ENCODE data around the gene MYOZ2. TPM values are rescaled to one million over a fixed set of nuclear protein-coding genes. Genes with fewer than 3 reads are reported as not detected.
"Not testable (repeated sequence)": the region's sequence is repeated elsewhere in the genome, so short reads cannot be mapped to it uniquely, and the experiment has no call there.

The MYOZ2 gene
- total RNA-seq, 2 experiments from 2014 or later = not detected

GRCh38 chr4:119139822-119140252, 4.2 kb downstream of the MYOZ2 start:
- ChIA-PET POLR2A (interaction anchor here (0.6 to 1.7 kb wide), 4 partner anchors 8 to 160 kb away, joined by 3 to 15 read pairs (median 3); partner anchors contain the start of gene USP53), CTCF (interaction anchor here (1.1 kb wide), 1 partner anchor 10 kb away, joined by 3 read pairs; no protein-coding TSS in a partner anchor)
- Histone ChIP-seq H3K27ac (ENCODE audit: low read depth in 1 of 2, low read length in 2 of 2) (peak overlapping the region in 1 of 2 donors; percentile 42), H3K36me3 (ENCODE audit: insufficient read depth, low read length) (no peaks in the 10 kb centered on the region), H3K9me3 (ENCODE audit: control insufficient read depth in 1 of 2, insufficient read depth in 1 of 2, low read length in 2 of 2) (no peaks in the 10 kb centered on the region), H3K4me1 (ENCODE audit: insufficient read depth, low read length) (peaks cover 8% of the 10 kb centered on the region), H3K4me3 (ENCODE audit: low read length) (peak overlapping the region; percentile 13), H3K27me3 (ENCODE audit: control insufficient read depth in 1 of 2, insufficient read depth in 2 of 2, low read length in 2 of 2) (no peaks in the 10 kb centered on the region)
- intact Hi-C loops (cut with DNase I, micrococcal nuclease) = no loop called here
- Mint-ChIP-seq H3K9me3 (no peaks in the 10 kb centered on the region), H3K27me3 (no peaks in the 10 kb centered on the region), H3K4me1 (ENCODE audit: low read depth) (peaks cover 36% of the 10 kb centered on the region), H3K27ac (peak overlapping the region; percentile 71), H3K4me3 (peak overlapping the region; percentile 68), H3K36me3 (ENCODE audit: low read depth) (no peaks in the 10 kb centered on the region)
- TF ChIP-seq CTCF (IDR thresholded peaks at IDR 0.05) = no peak
- peak; percentile 43 for ATAC-seq (ENCODE audit: poor library complexity)
- peak in 4 of 14 experiments; percentile 14 to 46 (median 16) for DNase-seq

GRCh38 chr4:119141283-119141682, 5.7 kb downstream of the MYOZ2 start:
- H3K4me3 ChIP-seq (ENCODE audit: low read length); H3K4me3 Mint-ChIP-seq; H3K36me3 ChIP-seq (ENCODE audit: insufficient read depth, low read length); H3K27ac ChIP-seq (ENCODE audit: low read depth in 1 of 2, low read length in 2 of 2); CTCF ChIA-PET; POLR2A ChIA-PET; H3K4me1 ChIP-seq (ENCODE audit: insufficient read depth, low read length); H3K36me3 Mint-ChIP-seq (ENCODE audit: low read depth); intact Hi-C loops (cut with DNase I, micrococcal nuclease); H3K27ac Mint-ChIP-seq; H3K27me3 ChIP-seq (ENCODE audit: control insufficient read depth in 1 of 2, insufficient read depth in 2 of 2, low read length in 2 of 2); DNase-seq; H3K27me3 Mint-ChIP-seq; ATAC-seq (ENCODE audit: poor library complexity); H3K9me3 ChIP-seq (ENCODE audit: control insufficient read depth in 1 of 2, insufficient read depth in 1 of 2, low read length in 2 of 2); H3K9me3 Mint-ChIP-seq: not testable (repeated sequence)
- peaks cover 36% of the 10 kb centered on the region for H3K4me1 Mint-ChIP-seq (ENCODE audit: low read depth)

GRCh38 chr4:119142833-119143232, 7.2 kb downstream of the MYOZ2 start:
- intact Hi-C loops (cut with DNase I, micrococcal nuclease) = no loop called here
- Mint-ChIP-seq H3K36me3 (ENCODE audit: low read depth) (no peaks in the 10 kb centered on the region), H3K27me3 (no peaks in the 10 kb centered on the region), H3K9me3 (no peaks in the 10 kb centered on the region), H3K4me3 (no peak overlapping the region), H3K4me1 (ENCODE audit: low read depth) (peaks cover 28% of the 10 kb centered on the region), H3K27ac (no peak overlapping the region)
- POLR2A ChIA-PET = no interaction called here
- ATAC-seq (ENCODE audit: poor library complexity) = no peak
- Histone ChIP-seq H3K27ac (ENCODE audit: low read depth in 1 of 2, low read length in 2 of 2) (no peak overlapping the region), H3K27me3 (ENCODE audit: control insufficient read depth in 1 of 2, insufficient read depth in 2 of 2, low read length in 2 of 2) (no peaks in the 10 kb centered on the region), H3K9me3 (ENCODE audit: control insufficient read depth in 1 of 2, insufficient read depth in 1 of 2, low read length in 2 of 2) (no peaks in the 10 kb centered on the region), H3K36me3 (ENCODE audit: insufficient read depth, low read length) (no peaks in the 10 kb centered on the region), H3K4me3 (ENCODE audit: low read length) (no peak overlapping the region), H3K4me1 (ENCODE audit: insufficient read depth, low read length) (peaks cover 8% of the 10 kb centered on the region)
- no peak for TF ChIP-seq CTCF (IDR thresholded peaks at IDR 0.05)
- CTCF ChIA-PET = no interaction called here
- no peak for DNase-seq

- H3K9me3 Mint-ChIP-seq; CTCF ChIA-PET; POLR2A ChIA-PET; H3K4me3 Mint-ChIP-seq; H3K9me3 ChIP-seq (ENCODE audit: control insufficient read depth in 1 of 2, insufficient read depth in 1 of 2, low read length in 2 of 2); H3K27ac Mint-ChIP-seq; H3K27me3 Mint-ChIP-seq; H3K4me3 ChIP-seq (ENCODE audit: low read length); H3K36me3 Mint-ChIP-seq (ENCODE audit: low read depth); H3K27ac ChIP-seq (ENCODE audit: low read depth in 1 of 2, low read length in 2 of 2); intact Hi-C loops (cut with DNase I, micrococcal nuclease); ATAC-seq (ENCODE audit: poor library complexity); H3K36me3 ChIP-seq (ENCODE audit: insufficient read depth, low read length); DNase-seq; H3K4me1 ChIP-seq (ENCODE audit: insufficient read depth, low read length); H3K27me3 ChIP-seq (ENCODE audit: control insufficient read depth in 1 of 2, insufficient read depth in 2 of 2, low read length in 2 of 2): not testable (repeated sequence)
- H3K4me1 Mint-ChIP-seq (ENCODE audit: low read depth) = peaks cover 23% of the 10 kb centered on the region
Measured at GRCh38 chr4:119143341-119143740, 7.7 kb downstream of the MYOZ2 start.
